PC-9 (cell line): Measurements from ENCODE around the gene ARHGAP33. TPM values are rescaled to one million over a fixed set of nuclear protein-coding genes. Genes with fewer than 3 reads are reported as not detected.

Experiments used
- BruUV-seq: library from RNA; stranded (reverse); fragments of 400-500 nt; replicated peaks from 2 replicates; lab custom pipeline; 2021; lab: Mats Ljungman, UMichigan
- CTCF ChIA-PET: fragments of 300-600 bp; sonication (Branson Sonifier 250); formaldehyde crosslinking; loops from one replicate; lab custom pipeline; 2022; ENCODE audit warnings: antibody characterized with exemption; lab: Charles Lee
- POLR2A ChIA-PET: fragments of 300-600 bp; sonication (Branson Sonifier 250); formaldehyde crosslinking; loops from one replicate; lab custom pipeline; 2022; ENCODE audit warnings: antibody characterized with exemption; ENCODE audit not compliant: unreplicated experiment; lab: Charles Lee
- DNase-seq, 2 experiments: peaks; one replicate each; pipeline versions ENCODE4 v3.0.0 to v3.0.0-alpha.2; 2015 to 2022; ENCODE audit warnings: mixed read lengths in 1 of 2
- H2AFZ ChIP-seq: fragments of 200-600 bp; sonication (generic); 2 replicates; pipeline ENCODE4 v1.8.1; 2017; ENCODE audit warnings: antibody characterized with exemption
- H3F3A ChIP-seq: fragments of 200-600 bp; sonication (generic); 2 replicates; pipeline ENCODE4 v1.8.1; 2017; ENCODE audit warnings: antibody characterized with exemption, mild to moderate bottlenecking, low read depth; ENCODE audit not compliant: insufficient read depth
- H3K27ac ChIP-seq: fragments of 200-600 bp; sonication (generic); 2 replicates; pipeline ENCODE4 v1.6.1; 2016; ENCODE audit warnings: mixed run types
- H3K27me3 ChIP-seq: fragments of 200-600 bp; sonication (generic); 2 replicates; pipeline ENCODE4 v1.6.1; 2016; ENCODE audit warnings: low read depth, mixed run types; ENCODE audit not compliant: insufficient read depth
- H3K36me3 ChIP-seq: fragments of 200-600 bp; sonication (generic); 2 replicates; pipeline ENCODE4 v1.6.1; 2016; ENCODE audit warnings: low read depth, mixed run types
- H3K4me1 ChIP-seq: fragments of 200-600 bp; sonication (generic); replicated peaks from 2 replicates; pipeline ENCODE4 v1.6.1; 2016; ENCODE audit warnings: mixed run types; ENCODE audit not compliant: insufficient read depth
- H3K4me2 ChIP-seq: fragments of 200-600 bp; sonication (generic); 2 replicates; pipeline ENCODE4 v1.6.1; 2017; ENCODE audit warnings: mixed run types
- H3K4me3 ChIP-seq: fragments of 200-600 bp; sonication (generic); 2 replicates; pipeline ENCODE4 v1.6.1; 2016; ENCODE audit warnings: mixed run types
- H3K79me2 ChIP-seq: fragments of 200-600 bp; sonication (generic); 2 replicates; pipeline ENCODE4 v1.6.1; 2017; ENCODE audit warnings: low read depth, mixed run types
- H3K9me2 ChIP-seq: fragments of 200-600 bp; sonication (generic); 2 replicates; pipeline ENCODE4 v1.8.1; 2017; ENCODE audit warnings: mild to moderate bottlenecking; ENCODE audit not compliant: insufficient read depth
- H3K9me3 ChIP-seq: fragments of 200-600 bp; sonication (generic); 2 replicates; pipeline ENCODE4 v1.8.1; 2016; ENCODE audit warnings: low read depth; ENCODE audit not compliant: insufficient read depth
- H4K20me1 ChIP-seq: fragments of 200-600 bp; sonication (generic); 2 replicates; pipeline ENCODE4 v1.8.1; 2017; ENCODE audit not compliant: insufficient read depth
- CTCF ChIP-seq: fragments of 200-600 bp; sonication (generic); conservative IDR thresholded peaks from 2 replicates; pipeline ENCODE4 v1.6.1; 2017; ENCODE audit warnings: mixed run types, antibody characterized with exemption, mild to moderate bottlenecking, moderate library complexity
- EZH2 ChIP-seq: fragments of 200-600 bp; sonication (generic); IDR thresholded peaks from 2 replicates; pipeline ENCODE4 v1.8.0; 2017; ENCODE audit warnings: antibody characterized with exemption, low read depth
- intact Hi-C: fragments of 100-400 bp; cut with micrococcal nuclease; formaldehyde crosslinking; loops from one replicate; pipeline ENCODE4 v1.10.0; 2022; ENCODE audit not compliant: unreplicated experiment
- total RNA-seq: library from RNA; stranded (reverse); gene quantifications from 2 replicates; pipeline ENCODE4 v1.2.3, GENCODE V29; 2021

The ARHGAP33 gene
- total RNA-seq, 1 experiment from 2014 or later: 21.3 TPM

DNA sequence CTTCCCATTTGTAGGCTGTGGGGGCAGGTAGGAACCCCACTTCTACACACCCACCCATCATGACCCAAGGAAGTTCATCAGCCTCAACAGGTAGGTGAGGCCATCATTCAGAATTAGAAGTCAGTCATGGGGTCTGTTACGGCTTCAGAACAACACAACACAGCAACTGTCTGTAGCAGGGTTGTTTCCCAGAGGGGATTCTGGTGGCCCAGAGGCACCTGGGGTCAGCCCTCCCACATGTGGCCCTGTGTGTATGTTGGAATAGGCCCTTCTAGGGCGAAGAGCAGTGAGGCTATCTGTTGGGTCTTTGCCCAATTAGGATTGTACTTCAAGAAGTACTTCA is 36.5 kb upstream of the ARHGAP33 start:
- H3K27me3 ChIP-seq: no peaks in the 10 kb centered on the region
- TF ChIP-seq EZH2 (no peak), CTCF (no peak)
- no peaks in the 10 kb centered on the region for H3K9me3 ChIP-seq
- peaks cover 16% of the 10 kb centered on the region; the same call in 1 of the 2 replicates for H3F3A ChIP-seq
- H4K20me1 ChIP-seq: no peaks in the 10 kb centered on the region
- no peaks in the 10 kb centered on the region for H3K9me2 ChIP-seq
- H2AFZ ChIP-seq: no peak overlapping the region
- 0 out of 2 replicates have a peak, but pooled peaks cover 5% of the 10 kb centered on the region for H3K4me1 ChIP-seq
- no peak overlapping the region for H3K27ac ChIP-seq
- intact Hi-C loops: no loop called here
- no peak overlapping the region for H3K4me2 ChIP-seq
- no peak overlapping the region for H3K4me3 ChIP-seq
- ChIA-PET CTCF (no interaction called here), POLR2A (no interaction called here)
- H3K36me3 ChIP-seq: no peaks in the 10 kb centered on the region
- no TSS peak for BruUV-seq
- no peaks in the 10 kb centered on the region for H3K79me2 ChIP-seq
- no peak for DNase-seq

- intact Hi-C loops: loop anchor here (2.0 to 10.0 kb wide), 3 partner anchors 19 to 255 kb away; partner anchors contain the start of genes HCST, NFKBID, PROSER3 and SDHAF1
- Histone ChIP-seq H3F3A (peaks cover 19% of the 10 kb centered on the region; the same call in 1 of the 2 replicates), H3K9me3 (no peaks in the 10 kb centered on the region), H3K4me3 (peak overlapping the region; percentile 86), H3K4me1 (peaks cover 10% of the 10 kb centered on the region; the same call in 1 of the 2 replicates), H3K27ac (no peak overlapping the region), H4K20me1 (no peaks in the 10 kb centered on the region), H3K27me3 (no peaks in the 10 kb centered on the region), H2AFZ (no peak overlapping the region), H3K36me3 (no peaks in the 10 kb centered on the region), H3K79me2 (no peaks in the 10 kb centered on the region), H3K9me2 (no peaks in the 10 kb centered on the region), H3K4me2 (peak overlapping the region; percentile 100)
- ChIA-PET CTCF (no interaction called here), POLR2A (no interaction called here)
- no TSS peak for BruUV-seq
- no peak for TF ChIP-seq CTCF
- no peak for TF ChIP-seq EZH2
- DNase-seq: no peak
Observed at GRCh38 chr19:35739275-35740107, 35.9 kb upstream of the ARHGAP33 start.

DNA sequence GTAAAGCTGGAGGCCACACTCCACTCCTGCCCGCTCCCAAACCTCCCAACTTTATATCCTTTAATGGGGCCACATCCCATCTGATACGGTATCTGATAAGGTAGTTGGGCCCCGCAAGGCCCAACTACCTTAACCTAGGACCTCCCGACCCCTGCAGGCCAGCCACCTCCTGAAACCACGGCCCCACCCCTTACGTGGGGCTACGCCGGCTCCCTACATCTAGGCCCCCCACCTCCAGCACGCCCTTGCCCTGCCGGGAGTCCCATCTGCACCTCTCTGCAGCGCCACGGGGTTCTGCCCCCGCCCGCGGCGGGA is 35.3 kb upstream of the ARHGAP33 start:
- POLR2A ChIA-PET: interaction anchor here (0.5 kb wide), 1 partner anchor 33 kb away, joined by 5 read pairs; no protein-coding TSS in a partner anchor
- BruUV-seq: no TSS peak
- peak overlapping the region; percentile 77 for H2AFZ ChIP-seq
- no peaks in the 10 kb centered on the region for H3K9me2 ChIP-seq
- intact Hi-C loops: loop anchor here (2.0 to 10.0 kb wide), 3 partner anchors 19 to 255 kb away; partner anchors contain the start of genes HCST, NFKBID, PROSER3 and SDHAF1
- H3K27ac ChIP-seq: no peak overlapping the region
- H3K4me2 ChIP-seq: peak overlapping the region; percentile 100
- peaks cover 10% of the 10 kb centered on the region; the same call in 1 of the 2 replicates for H3K4me1 ChIP-seq
- no peak for DNase-seq
- no peaks in the 10 kb centered on the region for H4K20me1 ChIP-seq
- no peaks in the 10 kb centered on the region for H3K79me2 ChIP-seq
- peaks cover 20% of the 10 kb centered on the region; the same call in 1 of the 2 replicates for H3F3A ChIP-seq
- H3K9me3 ChIP-seq: no peaks in the 10 kb centered on the region
- no peaks in the 10 kb centered on the region for H3K27me3 ChIP-seq
- TF ChIP-seq EZH2: no peak
- TF ChIP-seq CTCF: no peak
- CTCF ChIA-PET: no interaction called here
- peak overlapping the region; percentile 86 for H3K4me3 ChIP-seq
- no peaks in the 10 kb centered on the region for H3K36me3 ChIP-seq
